T1000 (cell line): ENCODE measurements around the gene POLD2.
"Not testable (repeated sequence)": the region's sequence is repeated elsewhere in the genome, so short reads cannot be mapped to it uniquely, and the experiment has no call there.

Source experiments
- DNase-seq: peaks from one replicate; lab custom pipeline; 2025; ENCODE audit warnings: mixed read lengths; lab: John Stamatoyannopoulos, UW

The POLD2 gene

GRCh38 chr7:44139311-44140010 is 16.1 kb upstream of the POLD2 start:
- no peak for DNase-seq

DNA sequence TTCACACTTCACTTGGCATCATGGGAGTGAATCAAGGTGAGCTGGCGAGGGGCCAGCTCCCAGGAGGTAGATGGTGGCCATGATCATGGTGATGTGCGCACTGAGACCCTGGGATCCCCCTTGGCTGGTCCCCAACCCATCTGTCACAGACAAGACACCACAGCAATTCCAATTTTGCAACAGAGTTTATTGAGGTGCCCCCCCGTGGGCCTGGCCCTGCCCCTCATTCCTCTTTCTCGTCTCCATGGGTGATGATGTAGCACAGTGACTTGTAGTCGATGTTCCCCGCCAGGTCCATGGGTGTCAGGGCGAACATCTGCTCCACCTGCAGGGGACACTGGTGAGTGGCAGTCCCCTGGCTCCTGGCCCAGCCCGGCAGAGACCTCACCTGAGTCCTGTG is 15.3 kb upstream of the POLD2 start:
- DNase-seq: no peak

DNA sequence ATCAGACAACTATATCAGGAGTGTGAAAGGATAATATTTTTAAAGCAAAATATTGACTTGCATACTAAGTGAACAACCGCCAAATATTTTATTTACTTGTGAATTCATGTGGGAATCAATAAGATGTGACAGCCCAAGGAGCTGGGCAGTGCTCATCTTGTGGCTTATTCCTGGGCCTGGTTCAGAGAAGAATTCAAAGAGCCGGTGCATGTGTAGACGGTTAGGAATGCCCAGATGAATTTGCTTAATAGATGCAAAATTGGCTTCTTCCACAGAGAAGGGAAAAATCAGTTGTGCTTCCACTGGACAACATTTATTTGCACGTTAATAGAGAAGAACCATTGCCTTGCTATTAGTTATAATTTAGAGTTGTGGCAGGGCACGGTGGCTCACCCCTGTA is 13.4 kb upstream of the POLD2 start:
- no peak for DNase-seq

GRCh38 chr7:44134943-44135628 is 11.7 kb upstream of the POLD2 start:
- DNase-seq: no peak

- DNase-seq: no peak
Measured at GRCh38 chr7:44133295-44133694, 9.9 kb upstream of the POLD2 start.

GRCh38 chr7:44132039-44132438 is 8.7 kb upstream of the POLD2 start:
- DNase-seq: no peak

DNA sequence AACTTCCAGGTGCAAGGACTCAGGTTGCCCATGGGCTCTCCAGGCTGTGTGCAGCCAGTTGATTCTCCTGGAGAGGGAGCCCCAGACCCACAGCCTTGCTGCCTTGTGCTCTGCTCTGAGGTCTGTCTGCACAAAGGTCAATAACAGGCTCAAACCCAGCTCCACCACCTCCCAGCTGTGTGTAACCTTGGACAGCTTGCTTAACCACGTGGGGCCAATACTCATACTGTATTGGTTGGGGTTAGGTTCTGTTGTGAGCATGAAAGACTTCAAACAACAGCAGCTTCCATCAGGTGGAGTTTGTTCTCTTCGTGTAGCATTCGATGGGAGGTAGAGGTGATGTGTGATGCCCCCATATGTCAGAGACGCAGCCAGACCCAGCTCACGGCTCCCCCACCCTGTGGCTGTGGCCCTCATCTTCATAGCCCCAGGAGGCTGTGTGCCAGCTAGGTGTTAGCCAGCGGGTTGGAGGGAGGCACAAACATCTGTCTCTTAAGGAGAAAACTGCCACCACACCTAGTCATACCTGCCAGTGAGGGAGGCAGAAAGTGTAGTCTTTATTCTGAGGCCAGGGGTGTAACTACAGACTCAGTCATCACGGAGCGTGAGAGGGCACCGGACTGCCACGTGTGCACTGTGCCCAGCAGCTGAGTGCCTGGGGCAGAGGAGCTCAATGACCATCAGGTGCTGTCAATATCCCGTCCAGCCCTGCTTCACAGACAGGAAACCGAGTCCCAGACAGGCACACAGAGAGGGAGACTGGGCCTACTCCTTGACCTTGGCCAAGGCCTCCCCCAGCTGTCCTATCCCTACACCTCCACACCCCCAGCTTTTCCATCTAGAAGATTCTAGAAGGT is 8.1 kb upstream of the POLD2 start:
- DNase-seq: no peak

GRCh38 chr7:44128721-44129582 is 5.6 kb upstream of the POLD2 start:
- no peak for DNase-seq

DNA sequence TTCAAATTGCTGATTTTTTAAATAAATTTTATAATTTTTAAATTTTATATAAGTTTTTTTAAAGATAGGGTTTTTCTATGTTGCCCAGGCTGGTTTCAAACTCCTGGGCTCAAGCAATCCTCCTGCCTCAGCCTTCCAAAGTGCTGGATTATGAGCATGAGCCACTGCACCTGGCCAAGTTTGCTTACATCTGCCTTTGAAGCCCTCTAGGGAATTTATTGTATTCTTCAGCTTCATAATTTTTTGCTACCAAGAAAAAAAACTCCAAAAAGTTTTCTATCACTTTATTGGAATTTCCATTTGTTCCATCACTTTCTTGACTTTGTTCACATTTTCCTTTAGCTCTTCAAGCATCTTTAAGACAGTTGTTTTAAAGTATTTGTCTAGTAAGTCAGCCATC is 3.8 kb upstream of the POLD2 start:
- DNase-seq: no peak

DNA sequence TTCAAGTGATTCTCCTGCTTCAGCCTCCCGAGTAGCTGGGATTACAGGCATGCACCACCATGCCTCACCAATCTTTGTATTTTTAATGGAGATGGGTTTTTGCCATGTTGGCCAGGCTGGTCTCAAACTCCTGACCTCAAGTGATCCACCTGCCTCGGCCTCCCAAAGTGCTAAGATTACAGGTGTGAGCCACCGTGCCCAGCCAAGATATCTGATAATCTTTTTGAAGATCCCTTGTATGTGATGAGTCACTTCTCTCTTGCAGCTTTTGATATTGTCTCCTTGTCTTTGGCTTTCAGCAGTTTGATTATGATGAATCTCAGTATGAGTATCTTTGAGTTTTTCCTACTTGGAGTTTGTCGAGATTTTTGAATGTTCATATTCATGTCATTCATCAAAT is 3.2 kb upstream of the POLD2 start:
- DNase-seq: not testable (repeated sequence)

DNA sequence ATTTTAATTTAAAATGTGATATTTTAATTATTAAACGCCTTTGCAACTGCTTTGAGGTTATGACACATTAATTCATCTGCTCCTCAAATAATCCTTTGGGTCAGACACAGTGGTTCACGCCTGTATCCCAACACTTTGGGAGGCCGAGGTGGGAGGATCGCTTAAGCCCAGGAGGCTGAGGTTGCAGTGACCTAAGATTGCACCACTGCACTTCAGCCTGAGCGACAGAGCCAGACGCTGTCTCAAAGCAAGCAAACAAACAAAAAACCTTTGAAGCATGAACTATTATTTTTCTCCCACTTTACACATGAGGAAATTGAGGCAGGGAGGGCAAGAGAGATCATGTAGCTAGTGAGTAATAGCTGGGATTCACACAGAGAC is 1.5 kb upstream of the POLD2 start:
- DNase-seq: no peak

DNA sequence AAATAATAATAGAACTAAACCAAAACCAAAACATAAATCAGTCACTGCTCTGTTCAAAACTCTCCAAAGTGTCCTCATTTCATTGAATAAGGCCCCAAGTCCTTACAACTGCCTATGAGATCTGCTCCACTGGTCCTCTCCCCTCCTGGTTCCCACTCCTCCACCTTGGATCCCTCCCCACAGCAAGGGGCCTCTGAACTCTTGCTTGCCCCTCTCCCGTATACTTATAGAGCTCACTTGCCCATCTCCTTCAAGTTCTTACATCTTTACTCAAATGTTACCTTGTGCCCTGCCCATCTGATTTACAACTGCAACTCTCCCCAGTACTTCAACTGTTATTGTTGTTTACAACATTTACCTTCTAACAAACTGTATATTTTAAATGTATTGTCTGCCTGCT is 819 bp downstream of the POLD2 start:
- no peak for DNase-seq

DNA sequence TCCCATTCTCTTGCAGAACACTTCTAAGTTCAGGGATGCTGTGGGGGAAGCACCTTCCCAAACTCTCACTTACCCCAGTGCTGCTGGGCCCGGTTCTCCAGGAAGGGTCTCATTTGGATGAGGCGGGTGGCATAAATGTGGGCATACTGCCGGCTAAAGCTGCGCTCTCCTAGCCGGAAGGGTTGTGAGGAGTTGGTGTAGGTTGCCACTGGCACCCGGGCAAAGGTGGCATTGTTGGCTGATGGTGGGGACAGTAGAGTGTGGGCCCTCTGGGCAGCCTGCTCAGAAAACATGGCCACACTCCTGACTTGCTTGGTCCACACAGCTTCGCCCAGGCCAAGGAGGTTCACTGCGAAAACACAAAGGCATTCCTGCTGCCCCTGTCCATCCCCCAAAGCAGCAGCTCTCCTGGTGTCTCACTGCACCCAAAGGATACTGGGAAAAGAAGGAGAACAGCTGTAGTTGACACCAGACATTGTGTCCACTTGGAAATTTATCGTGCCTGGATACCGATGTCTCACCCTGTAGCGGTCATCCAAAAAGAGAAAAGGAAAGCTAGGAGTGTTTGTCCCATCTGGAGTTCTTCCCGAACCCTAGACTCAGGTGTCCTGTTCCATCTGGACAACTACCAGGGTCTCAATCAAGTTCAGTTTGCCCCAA is 1.5 kb downstream of the POLD2 start:
- no peak for DNase-seq

DNA sequence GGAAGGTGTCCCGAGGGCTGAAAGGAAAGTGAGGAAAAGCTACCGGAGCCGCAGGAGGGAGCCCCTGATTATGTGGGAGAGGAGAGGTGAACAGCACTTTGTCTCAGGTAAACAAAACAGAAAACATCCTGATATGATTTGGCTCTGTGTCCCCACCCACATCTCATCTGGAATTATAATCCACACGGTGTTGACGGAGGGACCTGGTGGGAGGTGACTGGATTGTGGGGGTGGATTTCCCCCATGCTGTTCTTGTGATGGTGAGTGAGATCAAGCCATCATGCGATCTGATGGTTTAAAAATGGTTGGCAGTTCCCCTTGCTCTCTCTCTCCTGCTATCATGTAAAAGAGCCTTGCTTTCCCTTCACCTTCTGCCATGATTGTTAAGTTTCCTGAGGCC is 3.0 kb downstream of the POLD2 start:
- DNase-seq: no peak

DNA sequence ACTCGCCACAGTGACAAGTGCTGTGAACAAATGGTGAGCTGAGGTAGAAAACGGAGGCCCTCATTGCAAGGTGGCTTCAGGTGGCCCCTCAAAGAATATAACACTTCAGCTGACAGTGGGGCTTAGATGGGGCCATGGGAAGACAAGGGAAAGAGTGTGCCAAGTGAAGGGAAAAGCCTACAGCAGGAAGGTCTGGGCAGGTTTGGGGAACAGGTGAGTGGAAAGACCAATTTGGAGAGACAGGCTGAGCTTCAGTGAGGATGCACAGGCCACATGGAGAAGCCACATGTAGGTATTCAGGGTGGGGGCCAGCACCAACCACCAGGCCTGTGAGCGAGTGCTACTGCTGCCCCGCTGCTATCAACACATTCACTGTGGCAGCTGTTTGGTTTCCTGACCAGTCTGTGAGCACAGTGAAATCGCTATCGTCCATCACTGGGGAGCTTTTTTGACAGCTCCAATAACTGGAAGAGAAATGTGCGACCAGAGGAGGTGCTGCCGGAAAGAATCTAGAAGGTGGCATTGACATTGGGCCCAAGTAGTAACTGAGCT is 3.4 kb downstream of the POLD2 start:
- DNase-seq: no peak

GRCh38 chr7:44117801-44118429 is 5.4 kb downstream of the POLD2 start:
- no peak for DNase-seq

- DNase-seq: no peak
Measured at GRCh38 chr7:44116789-44117666, 6.3 kb downstream of the POLD2 start.

DNA sequence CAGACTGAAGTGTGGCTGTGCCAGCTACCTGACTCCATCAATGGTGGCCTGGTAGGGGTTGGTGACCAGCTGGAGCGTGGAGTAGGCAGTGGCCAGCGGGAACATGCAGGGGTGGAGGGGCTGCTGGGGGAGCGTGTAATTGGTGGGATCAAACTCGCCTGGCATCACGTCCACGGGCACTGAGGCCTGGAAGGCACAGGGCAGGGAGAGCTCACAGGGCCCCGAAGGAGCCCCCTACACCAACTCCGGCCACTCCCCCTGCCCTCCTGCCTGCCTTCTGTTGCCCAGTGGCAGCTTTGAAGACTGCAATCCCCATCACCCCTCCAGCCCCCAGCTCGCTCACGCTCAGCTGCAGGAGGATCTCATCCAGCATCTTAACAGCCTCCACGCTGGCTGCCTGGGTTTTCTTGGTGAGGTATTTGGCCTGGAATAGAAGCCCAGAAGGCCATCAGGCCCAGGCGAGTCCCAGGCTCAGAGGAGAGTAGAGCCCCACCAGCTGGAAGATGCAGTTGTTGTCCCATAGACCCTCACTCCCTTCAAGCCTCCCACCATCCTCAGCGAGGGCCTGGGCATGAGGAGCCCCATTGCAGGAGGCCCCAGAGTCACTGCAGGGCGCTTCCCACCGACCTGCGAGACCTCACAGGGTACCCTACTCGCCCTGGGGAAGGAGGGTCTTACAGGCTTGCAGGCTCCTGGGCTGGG is 7.1 kb downstream of the POLD2 start:
- DNase-seq: no peak
